Midbrain (tissue), 1 donor: ENCODE measurements around the gene CCDC15.
"Not testable (repeated sequence)": the region's sequence is repeated elsewhere in the genome, so short reads cannot be mapped to it uniquely, and the experiment has no call there.

Experiments
- DNase-seq: peaks from one replicate; lab custom pipeline; 2025; lab: John Stamatoyannopoulos, UW

Gene CCDC15

GRCh38 chr11:124942466-124943253, 11.3 kb upstream of the CCDC15 start:
- peak; percentile 86 for DNase-seq

GRCh38 chr11:124943254-124943616, 10.8 kb upstream of the CCDC15 start:
- DNase-seq, result peak; percentile 87

- DNase-seq, result peak; percentile 67
Measured at GRCh38 chr11:124943741-124944140, 10.3 kb upstream of the CCDC15 start.

GRCh38 chr11:124944565-124944964, 9.4 kb upstream of the CCDC15 start:
- no peak for DNase-seq

GRCh38 chr11:124945826-124946225, 8.2 kb upstream of the CCDC15 start:
- DNase-seq, result no peak

GRCh38 chr11:124946735-124947141, 7.3 kb upstream of the CCDC15 start:
- peak; percentile 85 for DNase-seq

- DNase-seq, result no peak
Measured at GRCh38 chr11:124950601-124951330, 3.2 kb upstream of the CCDC15 start.

- DNase-seq, result no peak
Measured at GRCh38 chr11:124951341-124951740, 2.7 kb upstream of the CCDC15 start.

GRCh38 chr11:124954590-124954955, 571 bp downstream of the CCDC15 start:
- DNase-seq, result no peak

- DNase-seq, result no peak
Measured at GRCh38 chr11:124955035-124955434, 1.0 kb downstream of the CCDC15 start.

GRCh38 chr11:124961972-124962609, 8.1 kb downstream of the CCDC15 start:
- DNase-seq, result peak; percentile 81

- not testable (repeated sequence) for DNase-seq
Measured at GRCh38 chr11:124968197-124968596, 14.2 kb downstream of the CCDC15 start.

GRCh38 chr11:124970925-124971324, 16.9 kb downstream of the CCDC15 start:
- DNase-seq, result no peak

GRCh38 chr11:124971810-124972209, 17.8 kb downstream of the CCDC15 start:
- DNase-seq, result no peak

GRCh38 chr11:124976531-124976930, 22.5 kb downstream of the CCDC15 start:
- no peak for DNase-seq

- no peak for DNase-seq
Measured at GRCh38 chr11:124977006-124977405, 23.0 kb downstream of the CCDC15 start.

GRCh38 chr11:124978316-124978715, 24.3 kb downstream of the CCDC15 start:
- DNase-seq, result no peak

- no peak for DNase-seq
Measured at GRCh38 chr11:124982043-124982442, 28.0 kb downstream of the CCDC15 start.

GRCh38 chr11:124983674-124984511, 29.9 kb downstream of the CCDC15 start:
- DNase-seq, result no peak

- DNase-seq, result no peak
Measured at GRCh38 chr11:124984512-124984854, 30.5 kb downstream of the CCDC15 start.

- peak; percentile 5 for DNase-seq
Measured at GRCh38 chr11:124987096-124987495, 33.1 kb downstream of the CCDC15 start.

GRCh38 chr11:124988063-124988462, 34.1 kb downstream of the CCDC15 start:
- DNase-seq, result no peak
